Fibroblast of the aortic adventitia (primary cell): ENCODE results near the gene CIT. TPM values are rescaled to one million over a fixed set of nuclear protein-coding genes. Genes with fewer than 3 reads are reported as not detected.

Source experiments
- total RNA-seq: library from RNA; depleted of rRNA; stranded (reverse); fragments of >200 nt; gene quantifications from 2 replicates; pipeline ENCODE4 v1.2.3, GENCODE V29; 2012; ENCODE audit warnings: low replicate concordance

The CIT gene
- total RNA-seq, 1 donor = 48.0 TPM

Other genes with a start within 250 kb of the CIT start
- gene PRKAB1, start 209.2 kb downstream of the CIT start, total RNA-seq = 6.4 and 19.9 TPM in 2 replicates
- 1.8 TPM in 1 of 2 replicates, not detected in the other for gene BICDL1, start 111.9 kb upstream of the CIT start, total RNA-seq
- 8.0 and 24.8 TPM in 2 replicates for gene RAB35, start 239.4 kb upstream of the CIT start, total RNA-seq